ENCODE measurements around the gene EPS8. TPM values are rescaled to one million over a fixed set of nuclear protein-coding genes. Genes with fewer than 3 reads are reported as not detected.

EPS8 gene
- total RNA-seq, 1 donor from 2014 or later: 35.3 TPM

DNA sequence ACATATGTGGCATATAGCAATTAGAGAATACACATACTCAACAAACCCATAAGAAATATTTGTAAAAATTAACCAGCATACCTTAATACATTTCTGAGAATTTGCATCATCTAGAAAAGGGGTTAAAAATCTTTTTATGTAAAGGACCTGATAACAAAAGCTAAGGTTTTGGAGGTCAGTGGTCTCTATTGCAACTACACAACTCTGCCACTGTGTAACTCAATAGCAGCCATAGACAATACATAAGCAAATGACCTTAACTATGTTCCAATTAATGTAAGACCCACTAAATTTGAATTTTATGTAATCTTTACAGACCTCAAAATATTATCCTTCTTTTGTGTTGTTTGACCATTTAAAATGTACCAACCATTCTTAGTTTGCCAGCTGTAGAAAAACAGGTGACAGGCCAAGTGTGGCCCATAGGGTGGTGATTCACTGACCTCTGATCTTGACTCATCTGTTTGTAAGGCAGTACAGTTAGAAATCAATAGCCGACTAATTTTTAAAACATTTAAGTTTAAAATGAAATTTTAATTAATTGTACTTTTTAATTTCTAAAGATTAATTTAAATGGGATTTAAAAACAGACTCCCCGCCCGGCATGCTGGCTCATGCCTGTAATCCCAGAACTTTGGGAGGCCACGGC, 7.4 kb upstream of the EPS8 start:
- H3K27me3 ChIP-seq (ENCODE audit: control insufficient read depth, insufficient read depth, low read length): no peaks in the 10 kb centered on the region
- no peak overlapping the region for H3K4me3 ChIP-seq (ENCODE audit: low read depth, low read length)
- FAIRE-seq (no peak), DNase-seq (ENCODE audit: low read depth) (peak; percentile 79)
- TF ChIP-seq, protein P1, sequence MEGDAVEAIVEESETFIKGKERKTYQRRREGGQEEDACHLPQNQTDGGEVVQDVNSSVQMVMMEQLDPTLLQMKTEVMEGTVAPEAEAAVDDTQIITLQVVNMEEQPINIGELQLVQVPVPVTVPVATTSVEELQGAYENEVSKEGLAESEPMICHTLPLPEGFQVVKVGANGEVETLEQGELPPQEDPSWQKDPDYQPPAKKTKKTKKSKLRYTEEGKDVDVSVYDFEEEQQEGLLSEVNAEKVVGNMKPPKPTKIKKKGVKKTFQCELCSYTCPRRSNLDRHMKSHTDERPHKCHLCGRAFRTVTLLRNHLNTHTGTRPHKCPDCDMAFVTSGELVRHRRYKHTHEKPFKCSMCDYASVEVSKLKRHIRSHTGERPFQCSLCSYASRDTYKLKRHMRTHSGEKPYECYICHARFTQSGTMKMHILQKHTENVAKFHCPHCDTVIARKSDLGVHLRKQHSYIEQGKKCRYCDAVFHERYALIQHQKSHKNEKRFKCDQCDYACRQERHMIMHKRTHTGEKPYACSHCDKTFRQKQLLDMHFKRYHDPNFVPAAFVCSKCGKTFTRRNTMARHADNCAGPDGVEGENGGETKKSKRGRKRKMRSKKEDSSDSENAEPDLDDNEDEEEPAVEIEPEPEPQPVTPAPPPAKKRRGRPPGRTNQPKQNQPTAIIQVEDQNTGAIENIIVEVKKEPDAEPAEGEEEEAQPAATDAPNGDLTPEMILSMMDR (IDR thresholded peaks at IDR 0.05; ENCODE audit: insufficient read depth, low read length, severe bottlenecking): no peak
- H3K36me3 ChIP-seq (ENCODE audit: control insufficient read depth, insufficient read depth, low read length): no peaks in the 10 kb centered on the region

DNA sequence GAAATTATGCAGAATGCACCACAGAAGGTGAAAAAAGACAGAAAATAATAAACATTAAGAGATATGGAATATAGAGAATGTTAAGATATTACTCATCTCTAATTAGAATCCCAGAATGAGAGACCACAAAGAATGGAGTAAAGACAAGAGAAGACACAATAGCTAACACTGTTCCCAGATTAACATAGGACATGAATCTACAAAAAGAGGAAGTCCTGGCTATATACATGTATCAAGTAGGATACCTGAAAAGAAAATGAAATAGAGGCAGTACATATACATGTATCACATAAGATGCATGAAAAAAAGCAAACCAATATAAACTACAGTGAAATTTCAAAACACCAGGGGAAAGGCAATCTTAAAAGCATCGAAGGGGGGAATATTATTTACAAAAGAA, 5.6 kb upstream of the EPS8 start:
- no peak for FAIRE-seq
- Histone ChIP-seq H3K4me3 (ENCODE audit: low read depth, low read length) (no peak overlapping the region), H3K27me3 (ENCODE audit: control insufficient read depth, insufficient read depth, low read length) (no peaks in the 10 kb centered on the region), H3K36me3 (ENCODE audit: control insufficient read depth, insufficient read depth, low read length) (no peaks in the 10 kb centered on the region)
- TF ChIP-seq, protein P1 (IDR thresholded peaks at IDR 0.05; ENCODE audit: insufficient read depth, low read length, severe bottlenecking): no peak
- DNase-seq (ENCODE audit: low read depth): no peak

DNA sequence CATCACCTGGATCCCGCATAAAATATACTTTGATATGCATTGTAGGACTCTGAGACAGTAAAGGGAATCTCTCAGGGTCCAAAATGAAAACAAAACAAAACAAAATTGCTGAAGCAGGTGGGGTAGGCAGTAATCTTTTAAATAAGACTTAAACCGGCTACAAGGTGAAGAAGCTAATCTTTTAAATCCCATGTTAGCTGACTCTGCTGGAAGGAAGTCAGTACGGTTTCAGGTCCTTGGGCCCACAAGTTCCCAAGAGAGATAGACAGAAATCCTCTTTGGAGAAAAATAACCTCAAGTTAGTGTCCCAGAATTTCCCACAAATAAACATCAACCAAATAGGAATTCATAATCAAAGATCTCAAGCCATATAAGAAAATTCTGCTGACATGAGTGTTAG, 5.0 kb upstream of the EPS8 start:
- no peak for FAIRE-seq
- H3K27me3 ChIP-seq (ENCODE audit: control insufficient read depth, insufficient read depth, low read length): no peaks in the 10 kb centered on the region
- no peaks in the 10 kb centered on the region for H3K36me3 ChIP-seq (ENCODE audit: control insufficient read depth, insufficient read depth, low read length)
- no peak for DNase-seq (ENCODE audit: low read depth)
- H3K4me3 ChIP-seq (ENCODE audit: low read depth, low read length): no peak overlapping the region
- TF ChIP-seq, protein P1 (IDR thresholded peaks at IDR 0.05; ENCODE audit: insufficient read depth, low read length, severe bottlenecking): no peak

- peak; percentile 50 for DNase-seq (ENCODE audit: low read depth)
- H3K4me3 ChIP-seq (ENCODE audit: low read depth, low read length): peak overlapping the region; percentile 90
- no peak for FAIRE-seq
- no peaks in the 10 kb centered on the region for H3K36me3 ChIP-seq (ENCODE audit: control insufficient read depth, insufficient read depth, low read length)
- no peaks in the 10 kb centered on the region for H3K27me3 ChIP-seq (ENCODE audit: control insufficient read depth, insufficient read depth, low read length)
- TF ChIP-seq, protein P1 (IDR thresholded peaks at IDR 0.05; ENCODE audit: insufficient read depth, low read length, severe bottlenecking): no peak
Observed at GRCh38 chr12:15788233-15789219, 662 bp downstream of the EPS8 start.

DNA sequence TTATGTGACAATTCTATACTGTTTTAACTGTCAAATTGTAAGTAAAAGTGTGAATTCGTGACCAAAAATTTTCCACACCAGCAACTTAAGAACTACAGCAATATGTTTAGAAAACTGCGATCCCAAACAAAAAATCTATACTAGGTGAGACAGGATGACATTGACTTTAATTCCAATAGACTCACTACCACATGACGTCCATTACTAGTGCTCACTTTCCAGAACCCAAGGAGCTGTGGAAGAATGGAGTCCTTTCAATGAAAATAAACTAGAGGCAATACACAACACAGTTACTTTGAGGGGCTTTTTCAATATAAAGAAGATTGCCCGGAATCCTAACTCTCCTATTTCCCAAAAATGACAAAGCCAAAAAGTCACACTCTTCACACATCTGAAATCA, 1.4 kb downstream of the EPS8 start:
- Histone ChIP-seq H3K4me3 (ENCODE audit: low read depth, low read length) (peak overlapping the region; percentile 90), H3K36me3 (ENCODE audit: control insufficient read depth, insufficient read depth, low read length) (no peaks in the 10 kb centered on the region), H3K27me3 (ENCODE audit: control insufficient read depth, insufficient read depth, low read length) (no peaks in the 10 kb centered on the region)
- no peak for DNase-seq (ENCODE audit: low read depth)
- TF ChIP-seq, protein P1 (IDR thresholded peaks at IDR 0.05; ENCODE audit: insufficient read depth, low read length, severe bottlenecking): no peak
- no peak for FAIRE-seq
